OCI-LY7 (cell line): Measurements from ENCODE around the gene SWT1. TPM values are rescaled to one million over a fixed set of nuclear protein-coding genes. Genes with fewer than 3 reads are reported as not detected.

Source experiments
- BruUV-seq: library from RNA; stranded (reverse); fragments of 400-500 nt; replicated peaks from 2 replicates; lab custom pipeline; 2021; lab: Mats Ljungman, UMichigan
- CTCF ChIA-PET: fragments of 300-600 bp; sonication (Branson Sonifier 250); formaldehyde crosslinking; loops from one replicate; lab custom pipeline; 2022; ENCODE audit warnings: antibody characterized with exemption; ENCODE audit not compliant: unreplicated experiment; lab: Charles Lee
- POLR2A ChIA-PET: fragments of 300-600 bp; sonication (Branson Sonifier 250); formaldehyde crosslinking; loops from one replicate; lab custom pipeline; 2022; ENCODE audit warnings: antibody characterized with exemption; lab: Charles Lee
- DNase-seq: peaks from one replicate; pipeline ENCODE4 v3.0.0-alpha.2; 2015; ENCODE audit warnings: low spot score
- H2AFZ ChIP-seq: fragments of 200-600 bp; sonication (generic), shearing (Covaris generic); 2 replicates; pipeline ENCODE4 v1.6.1; 2014; ENCODE audit warnings: mild to moderate bottlenecking, antibody characterized with exemption, low read length, moderate library complexity
- H3K27ac ChIP-seq: fragments of 200-600 bp; sonication (generic); 2 replicates; pipeline ENCODE4 v1.5.1; 2014; ENCODE audit warnings: mixed run types, low read depth, mild to moderate bottlenecking, moderate library complexity, low read length, inconsistent platforms; ENCODE audit not compliant: poor library complexity, severe bottlenecking
- H3K36me3 ChIP-seq: fragments of 200-600 bp; sonication (generic); 2 replicates; pipeline ENCODE4 v1.6.1; 2014; ENCODE audit warnings: mild to moderate bottlenecking, antibody characterized with exemption, low read length, moderate library complexity, mixed read lengths; ENCODE audit not compliant: insufficient read depth
- H3K4me1 ChIP-seq: fragments of 200-600 bp; sonication (generic); 2 replicates; pipeline ENCODE4 v1.5.1; 2014; ENCODE audit warnings: mild to moderate bottlenecking, low read length; ENCODE audit not compliant: insufficient read depth, poor library complexity, severe bottlenecking
- H3K4me2 ChIP-seq: fragments of 200-600 bp; sonication (generic); 2 replicates; pipeline ENCODE4 v1.6.1; 2014; ENCODE audit warnings: mild to moderate bottlenecking, low read length
- H3K4me3 ChIP-seq: fragments of 200-600 bp; sonication (generic); 2 replicates; pipeline ENCODE4 v1.5.1; 2014; ENCODE audit warnings: mild to moderate bottlenecking, low read depth, low read length; ENCODE audit not compliant: poor library complexity, severe bottlenecking
- H3K79me2 ChIP-seq: fragments of 200-600 bp; sonication (generic); 2 replicates; pipeline ENCODE4 v1.6.1; 2016; ENCODE audit warnings: low read depth, mild to moderate bottlenecking, low read length, moderate library complexity, mixed read lengths; ENCODE audit not compliant: insufficient read depth
- H3K9me2 ChIP-seq: fragments of 200-600 bp; sonication (generic); 2 replicates; pipeline ENCODE4 v1.6.1; 2016; ENCODE audit warnings: mild to moderate bottlenecking, low read length, mixed read lengths; ENCODE audit not compliant: insufficient read depth
- H3K9me3 ChIP-seq: fragments of 200-600 bp; sonication (generic); 2 replicates; pipeline ENCODE4 v1.6.1; 2014; ENCODE audit warnings: mild to moderate bottlenecking, mixed run types, low read length, mixed read lengths
- H4K20me1 ChIP-seq: fragments of 200-600 bp; sonication (generic); 2 replicates; pipeline ENCODE4 v1.6.1; 2014; ENCODE audit warnings: mild to moderate bottlenecking, antibody characterized with exemption, low read length, moderate library complexity, mixed read lengths; ENCODE audit not compliant: insufficient read depth
- EZH2phosphoT487 ChIP-seq: fragments of 200-600 bp; sonication (generic); IDR thresholded peaks from 2 replicates; pipeline ENCODE4 v1.6.1; 2018; ENCODE audit warnings: low read depth, borderline replicate concordance, mild to moderate bottlenecking, mixed run types, antibody characterized with exemption, low read length, moderate library complexity, mixed read lengths
- intact Hi-C: fragments of 100-400 bp; cut with micrococcal nuclease; formaldehyde crosslinking; loops from one replicate; pipeline ENCODE4 v1.10.0; 2022; ENCODE audit not compliant: unreplicated experiment
- total RNA-seq, 2 experiments: library from RNA; depleted of rRNA in 1 of 2; stranded (reverse); fragments of >200 nt in 1 of 2; shearing (Covaris generic) in 1 of 2; gene quantifications; 2 replicates each; pipeline ENCODE4 v1.2.3, GENCODE V29; 2014 to 2022
- TF ChIP-seq, protein P1 (sequence below): fragments of 200-600 bp; sonication (generic); conservative IDR thresholded peaks from 2 replicates; pipeline ENCODE4 v1.5.1; 2014; ENCODE audit warnings: mild to moderate bottlenecking, antibody characterized with exemption, low read length, moderate library complexity, mixed read lengths

The SWT1 gene
- total RNA-seq, 2 experiments from 2014 or later, result 2.1 to 2.6 TPM

DNA sequence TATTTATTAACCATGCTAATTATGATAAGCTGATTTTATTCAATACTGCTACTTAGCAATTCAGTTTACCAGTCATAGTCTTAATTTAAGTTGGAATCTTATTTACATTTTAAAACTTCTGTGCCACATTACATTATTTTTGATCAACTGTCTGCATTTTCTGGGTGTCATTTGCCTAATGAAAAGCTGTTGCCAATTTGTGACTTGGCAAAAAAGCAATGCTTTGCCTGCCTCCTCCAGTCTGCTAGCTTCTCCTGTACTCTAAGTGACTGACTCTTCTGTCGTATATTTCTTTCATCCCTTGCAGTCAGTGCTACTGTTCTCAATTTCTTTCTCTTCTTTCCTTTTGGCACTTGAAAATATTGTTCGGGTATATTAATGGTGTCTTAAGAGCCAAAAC, 165.7 kb downstream of the SWT1 start:
- no peak overlapping the region for H3K4me2 ChIP-seq
- no peaks in the 10 kb centered on the region; the same call in 1 of the 2 replicates for H3K79me2 ChIP-seq
- TF ChIP-seq, protein P1, sequence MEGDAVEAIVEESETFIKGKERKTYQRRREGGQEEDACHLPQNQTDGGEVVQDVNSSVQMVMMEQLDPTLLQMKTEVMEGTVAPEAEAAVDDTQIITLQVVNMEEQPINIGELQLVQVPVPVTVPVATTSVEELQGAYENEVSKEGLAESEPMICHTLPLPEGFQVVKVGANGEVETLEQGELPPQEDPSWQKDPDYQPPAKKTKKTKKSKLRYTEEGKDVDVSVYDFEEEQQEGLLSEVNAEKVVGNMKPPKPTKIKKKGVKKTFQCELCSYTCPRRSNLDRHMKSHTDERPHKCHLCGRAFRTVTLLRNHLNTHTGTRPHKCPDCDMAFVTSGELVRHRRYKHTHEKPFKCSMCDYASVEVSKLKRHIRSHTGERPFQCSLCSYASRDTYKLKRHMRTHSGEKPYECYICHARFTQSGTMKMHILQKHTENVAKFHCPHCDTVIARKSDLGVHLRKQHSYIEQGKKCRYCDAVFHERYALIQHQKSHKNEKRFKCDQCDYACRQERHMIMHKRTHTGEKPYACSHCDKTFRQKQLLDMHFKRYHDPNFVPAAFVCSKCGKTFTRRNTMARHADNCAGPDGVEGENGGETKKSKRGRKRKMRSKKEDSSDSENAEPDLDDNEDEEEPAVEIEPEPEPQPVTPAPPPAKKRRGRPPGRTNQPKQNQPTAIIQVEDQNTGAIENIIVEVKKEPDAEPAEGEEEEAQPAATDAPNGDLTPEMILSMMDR, result no peak
- TF ChIP-seq EZH2phosphoT487, result no peak
- H3K4me3 ChIP-seq, result no peak overlapping the region
- no peaks in the 10 kb centered on the region for H3K36me3 ChIP-seq
- H3K4me1 ChIP-seq, result peaks cover 10% of the 10 kb centered on the region
- ChIA-PET CTCF (no interaction called here), POLR2A (interaction anchor here (2.1 kb wide), 1 partner anchor 10 kb away, joined by 4 read pairs; no protein-coding TSS in a partner anchor)
- intact Hi-C loops, result no loop called here
- no peak for DNase-seq
- H3K27ac ChIP-seq, result no peak overlapping the region
- no peaks in the 10 kb centered on the region for H3K9me3 ChIP-seq
- no TSS peak for BruUV-seq
- H3K9me2 ChIP-seq, result no peaks in the 10 kb centered on the region
- no peak overlapping the region for H2AFZ ChIP-seq
- H4K20me1 ChIP-seq, result no peaks in the 10 kb centered on the region

DNA sequence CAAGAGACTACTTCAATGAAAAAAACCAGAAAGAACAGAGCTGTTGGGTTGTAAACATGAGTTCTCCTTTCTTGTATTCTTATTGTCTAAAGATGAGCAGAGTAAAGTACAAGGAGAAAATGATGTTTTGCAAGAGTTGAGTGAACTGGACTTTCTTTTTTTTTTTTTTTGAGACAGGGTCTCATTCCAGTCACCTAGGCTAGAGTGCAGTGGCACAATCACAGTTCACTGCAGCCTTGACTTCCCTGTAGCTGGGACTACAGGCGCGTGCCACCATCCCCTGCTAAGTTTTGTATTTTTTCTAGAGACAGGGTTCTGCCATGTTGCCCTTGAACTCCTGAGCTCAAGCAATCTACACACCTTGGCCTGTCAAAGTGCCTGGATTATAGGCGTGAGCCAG, 167.2 kb downstream of the SWT1 start:
- ChIA-PET POLR2A (interaction anchor here (0.7 to 2.1 kb wide), 2 partner anchors 8 to 12 kb away, joined by 3 to 4 read pairs; no protein-coding TSS in a partner anchor), CTCF (no interaction called here)
- intact Hi-C loops, result no loop called here

DNA sequence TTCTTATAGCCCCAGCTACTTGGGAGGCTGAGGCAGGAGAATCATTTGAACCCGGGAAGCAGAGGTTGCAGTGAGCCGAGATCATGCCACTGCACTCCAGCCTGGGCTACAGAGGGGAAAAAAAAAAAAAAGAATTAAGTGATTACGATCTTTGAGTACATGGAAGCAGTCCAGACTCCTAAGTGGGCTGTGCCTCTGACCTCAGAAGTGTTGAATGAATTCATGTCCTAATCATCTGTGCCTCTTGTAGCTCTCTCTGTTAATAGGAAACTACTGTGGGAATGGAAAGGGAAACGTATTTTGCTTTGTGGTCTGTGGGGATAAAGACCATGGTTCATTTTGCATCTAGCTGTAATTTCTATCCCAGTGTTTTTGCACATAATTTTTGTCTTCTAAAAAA, 168.4 kb downstream of the SWT1 start:
- CTCF ChIA-PET, result no interaction called here

More for the DNA sequence above, 167.2 kb downstream of the SWT1 start:
- no peak overlapping the region for H3K4me3 ChIP-seq
- no peaks in the 10 kb centered on the region for H3K9me3 ChIP-seq
- no peaks in the 10 kb centered on the region for H3K4me1 ChIP-seq
- H3K36me3 ChIP-seq, result no peaks in the 10 kb centered on the region
- H4K20me1 ChIP-seq, result no peaks in the 10 kb centered on the region
- no peaks in the 10 kb centered on the region for H3K9me2 ChIP-seq
- no TSS peak for BruUV-seq
- no peak overlapping the region for H2AFZ ChIP-seq
- H3K79me2 ChIP-seq, result no peaks in the 10 kb centered on the region
- no peak for DNase-seq
- H3K27ac ChIP-seq, result no peak overlapping the region
- TF ChIP-seq EZH2phosphoT487, result no peak
- TF ChIP-seq, protein P1, result no peak
- H3K4me2 ChIP-seq, result no peak overlapping the region

More for the DNA sequence above, 168.4 kb downstream of the SWT1 start:
- H3K9me2 ChIP-seq, result no peaks in the 10 kb centered on the region
- intact Hi-C loops, result no loop called here
- H3K4me1 ChIP-seq, result no peaks in the 10 kb centered on the region
- no peak for TF ChIP-seq EZH2phosphoT487
- TF ChIP-seq, protein P1, result no peak
- DNase-seq, result no peak
- H3K4me3 ChIP-seq, result no peak overlapping the region
- no peaks in the 10 kb centered on the region for H3K9me3 ChIP-seq
- H3K27ac ChIP-seq, result no peak overlapping the region
- H3K79me2 ChIP-seq, result no peaks in the 10 kb centered on the region
- no peak overlapping the region for H2AFZ ChIP-seq
- POLR2A ChIA-PET, result interaction anchor here (0.7 to 1.3 kb wide), 3 partner anchors 11 to 352 kb away, joined by 3 to 5 read pairs (median 4); no protein-coding TSS in a partner anchor
- BruUV-seq, result no TSS peak
- H3K36me3 ChIP-seq, result no peaks in the 10 kb centered on the region
- H4K20me1 ChIP-seq, result no peaks in the 10 kb centered on the region
- no peak overlapping the region for H3K4me2 ChIP-seq
